KG1 (cell line): ENCODE measurements around the gene TALDO1.

Source experiments
- DNase-seq: peaks from one replicate; lab custom pipeline; 2025; lab: John Stamatoyannopoulos, UW

The TALDO1 gene

DNA sequence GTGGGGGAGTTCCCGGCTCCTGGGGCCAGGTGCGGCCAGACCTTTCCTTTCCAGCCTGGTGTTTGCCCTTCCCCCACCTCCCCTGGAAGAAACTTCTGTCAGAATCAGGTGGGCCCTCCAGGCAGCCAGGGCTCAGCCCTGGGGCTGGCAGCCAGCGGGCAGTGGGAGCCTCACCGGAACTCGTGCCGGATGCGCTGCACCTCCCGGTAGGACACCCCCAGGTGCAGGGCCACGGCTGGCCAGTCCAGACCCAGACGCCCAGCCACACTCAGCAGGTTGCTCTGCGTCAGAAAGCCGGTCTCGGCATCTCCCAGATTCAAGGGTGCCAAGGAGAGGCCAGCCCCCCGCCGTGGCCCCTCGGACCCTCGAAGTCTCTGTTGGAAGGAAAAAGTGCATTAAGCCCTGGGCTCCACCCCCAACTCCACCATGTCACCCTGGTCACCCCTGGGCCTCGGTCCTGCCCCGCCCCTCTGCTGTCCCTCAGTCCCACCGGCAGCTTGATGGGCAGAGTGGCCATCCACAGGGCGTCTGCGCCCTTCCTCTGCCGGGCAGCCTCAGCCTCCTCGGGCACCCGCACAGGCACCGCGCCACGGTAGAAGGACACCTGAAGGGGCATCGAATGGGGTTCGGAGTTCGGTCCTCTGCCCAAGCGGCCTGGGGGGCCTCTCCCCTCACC is 52.5 kb downstream of the TALDO1 start:
- DNase-seq, result no peak

DNA sequence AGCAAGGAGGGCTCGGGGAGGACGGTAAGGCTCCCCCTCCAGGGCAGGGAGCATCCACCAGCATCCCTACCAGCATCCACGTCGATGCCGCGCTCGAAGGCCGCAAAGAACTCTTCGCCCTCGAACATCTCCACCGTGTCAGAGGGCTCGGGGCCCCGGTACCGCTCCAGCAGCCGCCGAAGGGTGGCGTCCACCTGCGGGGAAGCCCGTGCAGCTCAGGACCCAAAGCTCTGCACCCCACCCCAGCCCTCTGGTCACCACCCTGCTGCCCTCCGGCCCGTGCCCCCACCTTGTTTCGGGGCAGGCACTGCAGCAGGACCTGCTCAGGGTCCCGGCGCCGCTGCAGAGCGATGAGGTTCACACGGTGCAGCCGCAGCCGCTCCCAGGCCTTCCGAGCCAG is 53.2 kb downstream of the TALDO1 start:
- DNase-seq, result no peak

DNA sequence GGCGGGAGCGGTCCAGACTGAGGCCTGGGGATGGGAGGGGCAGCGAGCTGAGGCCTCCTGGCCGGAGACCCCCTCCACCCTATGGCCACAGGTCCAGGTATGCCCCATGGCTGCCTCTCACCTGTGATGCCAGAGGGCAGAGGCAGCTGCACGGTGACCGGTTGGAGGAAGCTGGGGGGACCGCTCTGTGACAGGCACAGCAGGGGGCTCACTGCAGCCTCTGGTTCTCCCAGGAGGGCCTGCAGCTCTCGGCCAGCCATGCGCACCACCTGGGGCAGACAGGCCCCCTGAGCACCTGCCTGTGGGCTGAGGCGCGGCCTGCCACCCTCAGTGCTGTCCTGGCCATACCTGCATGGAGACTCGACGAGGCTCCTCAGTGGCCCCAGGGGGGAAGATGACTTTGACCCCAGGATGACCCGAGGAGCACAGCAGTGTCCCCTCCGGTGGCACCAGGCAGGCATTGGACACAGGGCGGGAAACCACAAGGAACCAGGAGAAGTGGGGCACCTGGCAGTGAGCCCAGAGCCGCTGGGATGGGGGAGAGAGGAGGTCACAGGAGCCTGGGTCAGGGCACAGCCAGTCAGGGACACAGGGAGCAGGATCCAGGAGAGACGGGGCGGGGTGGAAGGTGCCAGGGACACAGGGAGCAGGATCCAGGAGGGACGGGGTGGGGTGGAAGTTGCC is 54.0 kb downstream of the TALDO1 start:
- DNase-seq, result no peak

DNA sequence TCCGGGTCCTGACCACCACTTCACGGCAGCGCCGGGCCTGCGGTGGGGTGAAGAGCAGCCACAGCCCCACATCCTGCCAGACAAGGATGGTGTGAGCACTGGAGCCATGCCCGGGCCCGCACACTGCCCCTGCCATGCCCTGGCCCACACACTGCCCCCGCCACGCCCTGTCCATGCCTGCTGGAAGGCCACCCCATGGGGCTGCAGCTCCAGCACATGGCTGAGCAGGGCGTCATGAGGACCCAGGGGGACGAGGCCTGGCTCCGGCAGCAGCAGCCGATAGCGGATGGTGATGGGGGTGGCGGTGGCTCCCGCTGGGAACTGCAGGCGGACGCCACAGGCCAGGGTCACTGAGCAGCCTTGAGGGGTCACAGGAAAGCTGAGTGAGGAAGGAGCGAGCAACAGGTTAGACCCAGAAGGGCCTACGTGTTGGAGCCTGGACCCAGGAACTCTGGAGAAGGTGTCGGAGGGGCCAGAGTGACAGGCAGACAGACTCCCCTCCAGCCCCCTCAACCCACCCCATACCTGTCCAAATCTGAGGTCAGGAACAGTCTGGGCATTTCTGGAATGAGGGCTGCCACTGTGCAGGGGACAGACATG is 54.9 kb downstream of the TALDO1 start:
- DNase-seq, result no peak

DNA sequence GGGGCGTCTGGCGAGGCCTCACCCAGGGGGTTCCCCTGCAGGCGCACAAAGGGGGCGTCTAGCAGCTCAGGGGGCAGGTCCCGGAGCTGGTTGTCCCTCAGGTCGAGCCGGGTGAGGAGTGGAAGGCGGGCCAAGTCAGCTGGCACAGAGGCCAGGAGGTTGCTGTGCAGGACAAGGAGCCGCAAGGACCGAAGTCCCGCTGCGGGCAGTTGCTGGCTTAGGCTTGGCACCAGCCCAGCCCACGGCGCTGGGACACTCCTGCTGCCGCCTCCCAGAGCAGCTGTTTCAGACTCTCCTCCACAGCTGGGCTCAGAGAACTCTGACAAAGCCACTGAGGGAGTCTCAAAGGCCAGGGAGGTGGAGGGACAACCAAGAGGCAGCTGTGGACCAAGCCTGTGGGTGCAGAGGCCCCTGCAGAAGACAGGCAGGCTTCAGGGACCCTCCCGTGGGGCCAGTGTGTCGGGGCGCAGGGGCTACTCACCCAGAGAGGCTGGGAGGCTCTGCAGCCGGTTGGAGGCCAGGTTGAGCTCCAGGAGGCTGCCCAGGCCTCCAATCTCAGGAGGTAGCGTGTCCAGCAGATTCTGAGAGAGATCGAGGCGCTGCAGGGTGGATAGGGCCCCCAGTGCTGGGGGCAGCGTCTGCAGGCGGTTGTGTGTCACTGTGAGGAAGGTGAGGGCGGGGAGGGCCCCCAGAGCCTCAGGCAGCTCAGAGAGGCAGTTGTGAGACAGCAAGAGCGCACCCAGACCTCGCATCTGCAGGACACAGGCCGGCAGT is 55.6 kb downstream of the TALDO1 start:
- no peak for DNase-seq

DNA sequence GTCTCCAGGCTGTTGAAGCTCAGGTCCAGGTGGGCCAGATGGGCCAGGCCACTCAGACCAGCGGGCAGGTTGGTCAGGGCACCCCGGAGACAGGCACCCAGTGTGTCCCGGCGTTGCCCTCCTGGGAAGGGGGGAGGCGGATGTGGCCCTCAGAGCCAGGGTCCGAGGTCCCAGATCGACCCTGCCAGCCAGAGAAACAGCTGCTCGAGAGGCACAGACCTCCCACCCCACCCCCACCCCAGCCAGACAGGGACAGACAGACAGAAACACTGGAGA is 56.1 kb downstream of the TALDO1 start:
- no peak for DNase-seq

DNA sequence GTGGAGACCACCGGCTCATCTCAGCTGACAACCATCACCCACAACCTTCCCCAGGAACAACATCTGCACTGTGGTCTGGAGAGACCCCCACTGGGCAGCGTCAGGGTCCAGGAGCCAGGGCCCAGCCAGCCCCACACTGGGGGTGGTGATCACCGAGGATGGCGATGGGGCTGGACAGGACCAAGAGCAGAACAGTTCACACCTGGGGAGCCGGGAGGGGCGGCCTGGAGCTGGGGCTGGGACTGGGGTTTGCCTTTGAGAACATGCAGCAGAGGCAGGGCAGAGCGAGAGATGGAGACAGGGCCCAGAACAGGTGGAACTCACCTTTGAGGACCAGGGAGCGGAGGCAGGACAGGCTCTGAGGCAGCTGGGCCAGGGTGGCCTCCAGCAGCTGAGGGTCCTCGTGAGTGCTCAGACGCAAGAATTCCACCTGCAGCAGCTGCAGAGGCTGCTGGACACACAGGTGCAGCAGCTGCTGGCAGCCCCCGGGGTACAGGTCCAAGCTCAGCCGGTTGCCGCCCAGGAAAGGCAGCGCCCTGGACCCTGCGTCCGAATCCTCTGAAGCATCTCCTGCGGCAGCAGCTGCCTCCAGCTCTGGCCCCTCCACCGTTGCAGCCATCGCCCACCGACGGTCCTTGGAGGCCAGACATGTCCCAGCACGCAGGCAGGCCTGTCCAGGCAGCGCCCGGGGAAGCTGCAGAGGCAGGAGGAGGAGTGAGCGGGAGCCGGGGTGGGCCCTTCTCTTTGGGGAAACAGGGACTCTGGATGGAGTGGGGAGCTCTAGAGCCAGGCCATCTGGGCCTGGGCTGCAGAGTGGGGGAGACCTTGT is 56.7 kb downstream of the TALDO1 start:
- DNase-seq, result no peak

DNA sequence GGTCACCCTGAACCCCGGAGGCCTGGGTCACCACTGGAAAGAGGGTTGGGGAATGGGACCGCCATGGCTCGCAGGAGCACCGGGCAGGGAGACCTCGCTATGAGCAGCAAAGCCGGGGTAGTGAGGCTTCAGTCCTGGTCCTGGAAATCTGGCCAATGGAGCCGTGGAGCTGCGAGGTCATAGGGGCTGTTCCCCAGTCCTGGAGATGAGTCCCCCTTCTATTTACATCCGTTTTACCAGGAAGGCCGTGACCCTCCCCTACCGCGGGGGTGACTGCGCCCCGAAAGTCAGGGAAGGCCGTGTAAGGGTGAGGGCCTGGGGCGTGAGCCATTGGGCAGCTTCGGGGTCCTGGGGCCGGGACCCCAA is 57.3 kb downstream of the TALDO1 start:
- no peak for DNase-seq

DNA sequence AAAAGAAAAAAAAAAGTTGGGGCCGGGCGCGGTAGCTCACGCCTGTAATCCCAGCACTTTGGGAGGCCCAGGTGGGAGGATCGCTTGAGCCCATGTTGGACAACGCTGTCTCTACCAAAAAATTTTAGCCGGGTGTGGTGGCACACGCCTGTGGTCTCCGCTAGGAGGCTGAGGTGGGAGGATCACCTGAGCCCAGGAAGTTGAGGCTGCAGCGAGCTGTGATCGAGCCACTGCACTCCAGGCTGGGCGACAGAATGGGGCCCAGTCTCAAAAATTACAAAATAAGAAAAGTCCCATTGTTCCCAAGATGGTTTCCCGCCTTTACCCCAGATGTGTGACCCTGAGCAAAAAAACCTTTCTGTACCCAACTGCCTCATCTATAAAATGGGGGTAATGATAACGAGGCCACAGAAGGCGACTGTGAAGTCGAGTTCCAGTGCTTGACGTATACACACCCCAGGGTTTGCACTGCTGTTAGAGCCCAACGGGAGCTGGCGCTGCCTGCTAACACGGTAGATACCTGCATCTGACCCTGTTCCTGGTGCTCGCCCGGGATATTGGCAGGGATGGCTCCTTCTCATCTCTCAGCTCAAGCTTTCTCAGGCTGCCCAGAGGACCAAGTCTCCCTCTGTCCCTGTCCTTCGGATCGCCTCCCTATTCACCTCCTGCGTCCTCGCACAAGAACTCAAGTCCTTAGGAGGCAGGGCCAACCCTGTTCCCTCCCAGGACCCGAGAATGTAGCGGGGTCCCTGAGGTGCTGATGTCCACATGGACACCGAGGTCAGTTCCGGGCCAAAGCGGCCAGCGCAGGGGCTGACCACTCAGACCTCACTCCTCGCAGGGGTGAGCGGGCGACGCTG is 61.4 kb downstream of the TALDO1 start:
- DNase-seq, result no peak

DNA sequence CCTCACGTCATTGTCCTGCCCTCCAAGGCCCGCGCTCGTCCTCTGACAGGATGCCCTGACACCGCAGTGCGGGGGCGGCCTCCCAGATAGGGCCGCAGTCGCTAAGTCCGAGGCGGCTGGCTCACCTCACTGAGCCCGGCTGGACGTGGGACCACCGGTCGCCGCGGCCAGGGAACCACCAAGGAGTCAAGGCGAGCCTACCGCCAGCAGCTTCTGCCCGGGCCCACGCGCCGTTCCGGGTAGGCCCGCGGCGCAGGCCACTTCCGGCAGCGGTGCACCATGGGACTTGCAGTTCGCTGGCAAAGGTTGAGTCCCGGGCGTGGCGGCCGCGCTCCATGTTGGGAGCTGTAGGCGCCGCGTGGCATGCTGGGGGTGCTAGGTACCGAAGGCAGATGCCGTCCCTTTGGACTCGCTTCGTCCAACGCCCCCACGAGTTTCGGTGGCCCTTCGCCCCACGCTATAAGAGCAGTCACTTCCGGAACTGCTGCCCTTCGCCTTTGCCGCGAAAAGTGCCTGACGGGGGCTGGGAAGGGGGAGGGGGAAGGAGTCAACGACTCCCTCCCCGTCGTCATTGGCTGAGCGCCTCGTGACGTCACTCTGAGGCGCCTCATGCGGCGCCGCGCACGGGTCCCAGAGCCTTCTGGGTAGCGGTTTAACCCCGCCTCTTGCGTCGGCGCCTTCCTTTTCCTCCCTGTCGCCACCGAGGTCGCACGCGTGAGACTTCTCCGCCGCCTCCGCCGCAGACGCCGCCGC is 62.2 kb downstream of the TALDO1 start, which contains the start of gene RPLP2:
Gene RPLP2 (plus strand): TSS at position 681 of the 753 bp plus-strand sequence. CDS start 268 bp downstream, outside the sequence.
- DNase-seq, result peak; percentile 99

DNA sequence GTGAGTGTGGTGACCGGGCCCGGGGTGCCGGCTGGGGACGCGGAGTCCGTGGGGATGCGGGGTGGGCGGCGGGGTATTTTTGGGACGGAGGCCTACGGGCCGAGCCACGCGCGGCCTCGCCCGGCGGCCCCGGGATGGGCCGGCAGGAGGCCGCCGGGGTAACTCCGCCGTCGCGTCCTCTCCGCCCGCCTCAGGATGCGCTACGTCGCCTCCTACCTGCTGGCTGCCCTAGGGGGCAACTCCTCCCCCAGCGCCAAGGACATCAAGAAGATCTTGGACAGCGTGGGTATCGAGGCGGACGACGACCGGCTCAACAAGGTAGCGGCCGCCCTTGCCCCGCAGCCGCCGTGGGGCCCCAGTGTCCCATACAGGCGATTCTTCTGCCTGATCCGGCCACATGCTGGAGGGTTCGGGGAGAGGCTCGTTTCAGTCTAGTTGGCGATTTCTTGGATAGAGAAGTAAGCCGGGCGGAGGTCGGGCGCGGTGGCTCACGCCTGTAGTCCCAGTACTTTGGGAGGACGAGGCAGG is 62.8 kb downstream of the TALDO1 start:
- no peak for DNase-seq

DNA sequence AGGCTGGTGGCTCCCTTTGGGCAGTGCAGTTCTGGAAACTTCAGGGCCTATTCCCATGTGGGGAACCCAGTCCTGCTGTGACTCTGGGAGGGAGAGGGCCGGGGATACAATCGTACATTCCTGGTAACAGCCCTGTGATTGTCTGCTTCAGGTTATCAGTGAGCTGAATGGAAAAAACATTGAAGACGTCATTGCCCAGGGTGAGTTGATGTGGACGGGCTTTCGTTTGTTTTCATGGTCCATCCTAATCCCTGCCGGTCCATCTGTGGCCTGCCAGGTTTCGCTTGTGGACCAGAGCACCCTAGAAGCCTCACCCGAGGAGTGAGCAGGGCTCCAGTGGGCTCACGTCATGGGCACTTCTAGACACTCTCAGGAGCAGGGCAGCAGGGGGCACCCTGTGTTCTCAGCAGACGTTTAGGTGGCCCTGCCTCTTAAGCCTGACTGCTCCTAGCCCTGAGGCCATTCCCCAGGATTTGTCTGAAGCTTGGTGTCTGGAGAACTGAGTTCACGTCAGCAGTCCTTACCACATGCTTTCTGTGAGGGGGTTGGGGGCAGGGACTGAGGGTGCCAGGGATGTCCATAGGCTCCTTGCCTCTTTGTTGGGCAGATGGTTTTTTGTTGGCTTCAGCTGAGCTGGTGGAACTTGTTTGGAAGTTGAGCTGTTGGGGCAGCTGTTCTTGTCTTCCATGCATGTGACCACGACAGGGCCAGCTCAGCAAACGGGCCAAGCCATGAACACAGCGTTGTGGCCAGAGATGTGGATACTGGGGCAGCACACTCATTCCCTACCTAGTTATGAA is 64.4 kb downstream of the TALDO1 start:
- DNase-seq, result no peak

DNA sequence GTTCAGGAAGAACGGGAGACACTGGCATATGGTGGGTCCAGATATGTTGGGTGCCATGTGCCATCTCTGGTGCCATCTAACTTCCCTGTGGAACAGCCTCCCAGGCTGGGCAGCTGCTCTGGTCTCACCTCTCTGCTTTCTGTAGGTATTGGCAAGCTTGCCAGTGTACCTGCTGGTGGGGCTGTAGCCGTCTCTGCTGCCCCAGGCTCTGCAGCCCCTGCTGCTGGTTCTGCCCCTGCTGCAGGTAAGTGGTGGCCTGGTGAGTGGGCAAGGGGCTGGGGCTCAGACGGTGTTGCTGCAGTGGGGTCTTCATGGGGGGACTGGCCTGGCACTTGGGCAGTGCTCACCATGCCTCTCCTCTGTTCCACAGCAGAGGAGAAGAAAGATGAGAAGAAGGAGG is 65.1 kb downstream of the TALDO1 start:
- no peak for DNase-seq

DNA sequence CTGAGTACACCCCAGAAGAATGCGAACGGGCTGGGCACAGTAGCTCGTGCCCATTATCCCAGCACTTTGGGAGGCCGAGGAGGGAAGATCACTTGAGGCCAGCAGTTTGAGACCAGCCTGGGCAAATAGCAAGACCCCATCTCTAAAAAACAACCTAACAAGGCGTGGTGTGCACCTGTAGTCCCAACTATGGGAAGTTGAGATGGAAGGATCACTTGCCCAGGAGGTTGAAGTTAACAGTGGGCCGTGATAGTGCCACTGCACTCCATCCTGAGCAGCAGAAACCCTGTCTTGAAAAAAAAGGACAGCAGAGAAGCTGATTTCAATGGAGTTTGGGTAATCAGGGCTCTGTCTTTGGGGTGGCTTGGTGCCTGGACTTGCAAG is 65.8 kb downstream of the TALDO1 start:
- no peak for DNase-seq

DNA sequence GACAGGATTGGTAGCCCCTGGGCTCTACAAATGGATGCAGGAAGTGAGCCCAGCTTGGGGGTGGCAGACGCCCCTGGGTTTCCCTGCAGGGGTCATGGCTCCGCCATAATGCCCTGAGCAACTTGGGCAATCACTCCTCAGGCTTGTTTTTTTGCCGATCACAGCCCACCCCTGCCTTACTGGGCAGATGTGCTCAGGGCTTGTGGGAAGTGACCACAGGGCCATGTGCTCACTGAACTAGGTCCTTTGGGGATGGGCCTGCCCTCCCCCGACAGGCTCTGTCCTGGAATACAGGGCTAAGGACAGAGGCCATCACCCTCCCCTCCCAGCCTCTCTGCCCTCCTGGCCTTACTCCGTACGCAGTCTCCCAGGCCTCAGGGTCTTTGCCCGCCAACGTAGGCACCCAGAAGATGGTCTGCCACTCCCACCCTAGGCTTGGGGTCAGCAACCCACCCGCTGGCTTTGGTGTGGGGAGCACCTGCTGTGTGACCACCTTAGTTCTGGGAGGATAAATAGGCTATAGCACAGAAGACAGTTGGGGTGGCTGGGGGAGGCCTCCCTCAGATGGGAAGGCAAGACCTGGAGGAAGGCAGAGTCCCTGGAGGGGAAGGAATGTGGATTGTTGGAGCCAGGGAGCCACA is 66.3 kb downstream of the TALDO1 start:
- DNase-seq, result no peak
